Esophagus muscularis mucosa (tissue), 3 donors: ENCODE measurements around the gene GLI3.

Experiments
- CTCF ChIP-seq, 3 experiments: fragments of 200-600 bp in 2 of 3; fragments of 450-650 bp in 1 of 3; sonication (generic) in 2 of 3; IDR thresholded peaks; one replicate each; pipeline ENCODE4 v1.5.1; 2017 to 2019; ENCODE audit warnings: antibody characterized with exemption in 3 of 3, mild to moderate bottlenecking in 2 of 3, moderate library complexity in 1 of 3
- POLR2A ChIP-seq: fragments of 450-650 bp; IDR thresholded peaks from one replicate; pipeline ENCODE4 v1.6.1; 2017; ENCODE audit warnings: antibody characterized with exemption, moderate library complexity, mild to moderate bottlenecking, low read depth

GRCh38 chr7:42219447-42219846, 17.6 kb downstream of the GLI3 start:
- no peak for TF ChIP-seq POLR2A
- TF ChIP-seq CTCF (IDR thresholded peaks at IDR 0.05) = no peak
